MCF 10A (cell line): ENCODE results near the gene DNAJC21. TPM values are rescaled to one million over a fixed set of nuclear protein-coding genes. Genes with fewer than 3 reads are reported as not detected.

Experiments
- BruUV-seq: library from RNA; stranded (reverse); fragments of 400-500 nt; replicated peaks from 2 replicates; lab custom pipeline; 2021; lab: Mats Ljungman, UMichigan
- CTCF ChIA-PET: fragments of 300-600 bp; sonication (Branson Sonifier 250); formaldehyde crosslinking; extraction: SDS; loops from one replicate; lab custom pipeline; 2021; ENCODE audit warnings: antibody characterized with exemption, inconsistent platforms; lab: Yijun Ruan, JAX
- POLR2A ChIA-PET: fragments of 300-600, 350-650 bp; sonication (Branson Sonifier 250); formaldehyde crosslinking; extraction: SDS; loops from one replicate; lab custom pipeline; 2020; ENCODE audit warnings: antibody characterized with exemption, inconsistent platforms; lab: Yijun Ruan, JAX
- DNase-seq: peaks from one replicate; pipeline ENCODE4 v3.0.0-alpha.2; 2018; ENCODE audit not compliant: unreplicated experiment
- H3K27ac Mint-ChIP-seq: one replicate; pipeline ENCODE4 v1.8.0; 2022; ENCODE audit warnings: mild to moderate bottlenecking, low read depth, mixed read lengths; ENCODE audit not compliant: unreplicated experiment
- H3K27me3 Mint-ChIP-seq: one replicate; pipeline ENCODE4 v1.8.0; 2022; ENCODE audit warnings: mixed read lengths; ENCODE audit not compliant: insufficient read depth, unreplicated experiment
- H3K36me3 Mint-ChIP-seq: one replicate; pipeline ENCODE4 v1.8.0; 2022; ENCODE audit warnings: mild to moderate bottlenecking, moderate library complexity, mixed read lengths; ENCODE audit not compliant: insufficient read depth, unreplicated experiment
- H3K4me1 Mint-ChIP-seq: one replicate; pipeline ENCODE4 v1.8.0; 2022; ENCODE audit warnings: mixed read lengths; ENCODE audit not compliant: insufficient read depth, unreplicated experiment
- H3K4me3 Mint-ChIP-seq: one replicate; pipeline ENCODE4 v1.8.0; 2022; ENCODE audit warnings: mild to moderate bottlenecking, moderate library complexity, mixed read lengths; ENCODE audit not compliant: unreplicated experiment
- H3K9me3 Mint-ChIP-seq: one replicate; pipeline ENCODE4 v1.8.0; 2022; ENCODE audit warnings: mixed read lengths; ENCODE audit not compliant: unreplicated experiment
- CTCF ChIP-seq: fragments of 200-600 bp; IDR thresholded peaks from one replicate; pipeline ENCODE4 v1.8.0; 2022; ENCODE audit warnings: antibody characterized with exemption, mild to moderate bottlenecking; ENCODE audit not compliant: unreplicated experiment
- intact Hi-C: fragments of 100-400 bp; cut with micrococcal nuclease; formaldehyde crosslinking; loops from 2 replicates; pipeline ENCODE4 v1.14.1; 2022
- total RNA-seq: library from RNA; stranded (reverse); gene quantifications from 2 replicates; pipeline ENCODE4 v1.2.3, GENCODE V29; 2022

The DNAJC21 gene
- total RNA-seq, 1 experiment from 2014 or later: 64.6 TPM

DNA sequence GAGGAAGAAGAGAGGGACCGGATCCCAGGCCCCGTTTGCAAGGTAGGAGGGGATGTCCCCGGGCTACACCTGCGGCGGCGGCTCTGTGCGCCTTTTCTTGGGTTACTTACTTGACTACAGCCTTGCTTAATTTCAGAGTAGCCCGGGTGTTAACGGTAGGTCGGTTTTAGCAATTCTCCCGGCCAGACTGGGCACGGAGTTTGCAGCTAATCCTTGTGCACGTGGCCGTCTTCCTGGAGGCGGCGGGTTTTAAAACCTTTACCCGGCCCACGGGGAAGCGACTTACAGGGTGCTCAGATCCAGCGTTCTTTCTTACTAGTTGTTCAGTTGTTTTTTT lies 13.5 kb upstream of the DNAJC21 start:
- CTCF ChIA-PET: interaction anchor here (0.6 to 2.2 kb wide), 9 partner anchors 8 to 428 kb away, joined by 3 to 9 read pairs (median 5); no protein-coding TSS in a partner anchor
- no peak for DNase-seq
- Mint-ChIP-seq H3K27ac (no peak overlapping the region), H3K4me1 (peaks cover 12% of the 10 kb centered on the region), H3K36me3 (peaks cover 36% of the 10 kb centered on the region), H3K27me3 (no peaks in the 10 kb centered on the region), H3K4me3 (no peak overlapping the region), H3K9me3 (no peaks in the 10 kb centered on the region)
- intact Hi-C loops: loop anchor here (1.0 to 10.0 kb wide), 3 partner anchors 13 to 1471 kb away; partner anchors contain the start of genes DNAJC21 and TARS1
- no peak for TF ChIP-seq CTCF
- POLR2A ChIA-PET: interaction anchor here (0.6 to 8.3 kb wide), 25 partner anchors 8 to 908 kb away, joined by 3 to 157 read pairs (median 5); partner anchors contain the start of genes AMACR, DNAJC21, RAI14 and TTC23L
- TSS peak; percentile 71 for BruUV-seq

- ChIA-PET CTCF (interaction anchor here (0.9 to 2.2 kb wide), 7 partner anchors 11 to 395 kb away, joined by 3 to 13 read pairs (median 5); partner anchors contain the start of gene DNAJC21), POLR2A (interaction anchor here (0.6 to 8.3 kb wide), 12 partner anchors 8 to 411 kb away, joined by 3 to 157 read pairs (median 4); partner anchors contain the start of genes DNAJC21, RAI14 and TTC23L)
- intact Hi-C loops: loop anchor here (10.0 kb wide), 1 partner anchor 1472 kb away; the partner anchor contains the start of gene TARS1
- BruUV-seq: no TSS peak
- H3K27ac Mint-ChIP-seq: no peak overlapping the region
- TF ChIP-seq CTCF: no peak
- H3K27me3 Mint-ChIP-seq: no peaks in the 10 kb centered on the region
- H3K9me3 Mint-ChIP-seq: no peaks in the 10 kb centered on the region
- H3K4me1 Mint-ChIP-seq: peaks cover 12% of the 10 kb centered on the region
- peaks cover 37% of the 10 kb centered on the region for H3K36me3 Mint-ChIP-seq
- no peak overlapping the region for H3K4me3 Mint-ChIP-seq
- no peak for DNase-seq
Measured at GRCh38 chr5:34916518-34916917, 12.8 kb upstream of the DNAJC21 start.

DNA sequence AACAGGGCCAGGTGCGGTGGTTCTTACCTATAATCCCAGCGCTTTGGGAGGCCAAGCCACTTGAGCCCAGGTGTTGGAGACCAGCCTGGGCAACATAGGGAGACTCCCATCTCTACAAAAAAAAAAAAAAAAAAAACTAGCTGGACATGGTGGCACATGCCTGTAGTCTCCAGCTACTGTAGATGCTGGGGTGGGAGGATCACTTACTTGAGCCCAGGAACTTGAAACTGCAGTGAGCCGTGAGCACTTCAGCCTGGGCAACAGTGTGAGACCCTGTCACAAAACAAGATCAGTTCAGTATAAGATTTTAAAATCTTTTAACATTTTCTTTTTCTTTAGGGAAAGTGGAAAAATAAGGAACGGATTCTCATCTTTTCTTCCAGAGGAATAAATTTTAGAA lies 11.3 kb upstream of the DNAJC21 start:
- H3K36me3 Mint-ChIP-seq: peaks cover 48% of the 10 kb centered on the region
- no peak overlapping the region for H3K4me3 Mint-ChIP-seq

More for the DNA sequence above, 11.3 kb upstream of the DNAJC21 start:
- no TSS peak for BruUV-seq
- H3K9me3 Mint-ChIP-seq: no peaks in the 10 kb centered on the region
- DNase-seq: no peak
- H3K4me1 Mint-ChIP-seq: peaks cover 12% of the 10 kb centered on the region
- no peak for TF ChIP-seq CTCF
- H3K27ac Mint-ChIP-seq: no peak overlapping the region
- ChIA-PET POLR2A (interaction anchor here (0.6 to 8.3 kb wide), 4 partner anchors 11 to 1661 kb away, joined by 3 to 157 read pairs (median 3); partner anchors contain the start of gene DNAJC21), CTCF (interaction anchor here (1.1 to 2.2 kb wide), 3 partner anchors 12 to 432 kb away, joined by 4 to 13 read pairs (median 8); partner anchors contain the start of gene DNAJC21)
- intact Hi-C loops: loop anchor here (10.0 kb wide), 1 partner anchor 1473 kb away; the partner anchor contains the start of gene TARS1
- no peaks in the 10 kb centered on the region for H3K27me3 Mint-ChIP-seq
